ENCODE results near the gene EIF2B5.

The EIF2B5 gene

GRCh38 chr3:184156522-184156955, 21.4 kb downstream of the EIF2B5 start:
- Histone ChIP-seq H3K9ac (ENCODE audit: low read length) (peak overlapping the region; percentile 97), H3K79me1 (replicated peaks; ENCODE audit: low read length, poor library complexity, severe bottlenecking) (peaks cover 1% of the 10 kb centered on the region), H3K14ac (ENCODE audit: low read length in 2 of 2) (peak overlapping the region in 1 of 2 experiments; percentile 91), H3K23ac (ENCODE audit: low read length in 2 of 2) (no peak overlapping the region), H3K4me2 (ENCODE audit: low read length, poor library complexity, severe bottlenecking) (peak overlapping the region; percentile 89), H2AK5ac (ENCODE audit: low read length, severe bottlenecking) (no peak overlapping the region), H3K18ac (ENCODE audit: low read depth in 1 of 2, low read length in 2 of 2) (peak overlapping the region; percentile 95 to 99), H3K4me3 (ENCODE audit: insufficient read depth in 1 of 2, low read depth in 1 of 2, low read length in 2 of 2) (peak overlapping the region; percentile 83 to 88), H2BK120ac (ENCODE audit: low read depth, low read length) (no peak overlapping the region), H3K9me3 (ENCODE audit: control insufficient read depth, low read length) (no peaks in the 10 kb centered on the region), H2AFZ (ENCODE audit: low read depth, low read length) (no peak overlapping the region), H3K4me1 (ENCODE audit: control insufficient read depth, insufficient read depth, low read depth, low read length) (peaks cover 17% of the 10 kb centered on the region), H4K91ac (ENCODE audit: low read length) (peak overlapping the region; percentile 22), H2BK12ac (ENCODE audit: low read length in 2 of 2) (peak overlapping the region in 1 of 2 experiments; percentile 70), H2BK5ac (ENCODE audit: low read depth, low read length, poor library complexity, severe bottlenecking) (peak overlapping the region; percentile 66), H3K27me3 (ENCODE audit: control insufficient read depth in 1 of 2, insufficient read depth in 1 of 2, low read length in 2 of 2) (no peaks in the 10 kb centered on the region), H4K8ac (ENCODE audit: low read length) (peak overlapping the region; percentile 91), H3K27ac (ENCODE audit: low read length, poor library complexity, severe bottlenecking) (peak overlapping the region; percentile 76), H2BK15ac (ENCODE audit: low read depth, poor library complexity, severe bottlenecking) (peak overlapping the region; percentile 68), H3K4ac (ENCODE audit: low read depth in 1 of 2, low read length in 2 of 2) (peak overlapping the region; percentile 39 to 89), H3K36me3 (ENCODE audit: control insufficient read depth in 1 of 2, insufficient read depth in 2 of 2, low read depth in 1 of 2, low read length in 2 of 2) (peaks cover 0 to 5% of the 10 kb centered on the region in 2 experiments)
- 0% methylated on average over 5 of the region's 6 CpGs for WGBS
- peak; percentile 55 for DNase-seq

GRCh38 chr3:184157206-184157605, 22.0 kb downstream of the EIF2B5 start:
- no peak overlapping the region for H2BK12ac ChIP-seq (ENCODE audit: low read length in 2 of 2)
- H3K23ac ChIP-seq (ENCODE audit: low read length in 2 of 2), result no peak overlapping the region
- H4K8ac ChIP-seq (ENCODE audit: low read length), result peak overlapping the region; percentile 4
- peaks cover 1% of the 10 kb centered on the region for H3K79me1 ChIP-seq (replicated peaks; ENCODE audit: low read length, poor library complexity, severe bottlenecking)
- peaks cover 5% of the 10 kb centered on the region in 2 experiments for H3K36me3 ChIP-seq (ENCODE audit: control insufficient read depth in 1 of 2, insufficient read depth in 2 of 2, low read depth in 1 of 2, low read length in 2 of 2)
- H2AK5ac ChIP-seq (ENCODE audit: low read length, severe bottlenecking), result peak overlapping the region; percentile 69
- H3K9ac ChIP-seq (ENCODE audit: low read length), result peak overlapping the region; percentile 97
- no peak for DNase-seq
- no peak overlapping the region for H4K91ac ChIP-seq (ENCODE audit: low read length)
- H3K4me2 ChIP-seq (ENCODE audit: low read length, poor library complexity, severe bottlenecking), result peak overlapping the region; percentile 89
- peak overlapping the region in 1 of 2 experiments; percentile 95 for H3K18ac ChIP-seq (ENCODE audit: low read depth in 1 of 2, low read length in 2 of 2)
- peak overlapping the region; percentile 76 for H3K27ac ChIP-seq (ENCODE audit: low read length, poor library complexity, severe bottlenecking)
- H2BK5ac ChIP-seq (ENCODE audit: low read depth, low read length, poor library complexity, severe bottlenecking), result no peak overlapping the region
- H2BK120ac ChIP-seq (ENCODE audit: low read depth, low read length), result no peak overlapping the region
- H3K9me3 ChIP-seq (ENCODE audit: control insufficient read depth, low read length), result no peaks in the 10 kb centered on the region
- H3K4me3 ChIP-seq (ENCODE audit: insufficient read depth in 1 of 2, low read depth in 1 of 2, low read length in 2 of 2), result peak overlapping the region; percentile 83 to 88
- no peak overlapping the region for H3K4ac ChIP-seq (ENCODE audit: low read depth in 1 of 2, low read length in 2 of 2)
- peaks cover 19% of the 10 kb centered on the region for H3K4me1 ChIP-seq (ENCODE audit: control insufficient read depth, insufficient read depth, low read depth, low read length)
- H2AFZ ChIP-seq (ENCODE audit: low read depth, low read length), result no peak overlapping the region
- H3K14ac ChIP-seq (ENCODE audit: low read length in 2 of 2), result no peak overlapping the region
- no peaks in the 10 kb centered on the region for H3K27me3 ChIP-seq (ENCODE audit: control insufficient read depth in 1 of 2, insufficient read depth in 1 of 2, low read length in 2 of 2)
- H2BK15ac ChIP-seq (ENCODE audit: low read depth, poor library complexity, severe bottlenecking), result no peak overlapping the region

GRCh38 chr3:184158404-184158803, 23.2 kb downstream of the EIF2B5 start:
- Histone ChIP-seq H2BK12ac (ENCODE audit: low read length in 2 of 2) (no peak overlapping the region), H3K9ac (ENCODE audit: low read length) (peak overlapping the region; percentile 97), H3K27ac (ENCODE audit: low read length, poor library complexity, severe bottlenecking) (no peak overlapping the region), H3K14ac (ENCODE audit: low read length in 2 of 2) (no peak overlapping the region), H3K23ac (ENCODE audit: low read length in 2 of 2) (no peak overlapping the region), H3K79me1 (replicated peaks; ENCODE audit: low read length, poor library complexity, severe bottlenecking) (peaks cover 1% of the 10 kb centered on the region), H3K4me1 (ENCODE audit: control insufficient read depth, insufficient read depth, low read depth, low read length) (peaks cover 22% of the 10 kb centered on the region), H3K4ac (ENCODE audit: low read depth in 1 of 2, low read length in 2 of 2) (no peak overlapping the region), H2AK5ac (ENCODE audit: low read length, severe bottlenecking) (no peak overlapping the region), H4K91ac (ENCODE audit: low read length) (no peak overlapping the region), H4K8ac (ENCODE audit: low read length) (no peak overlapping the region), H2AFZ (ENCODE audit: low read depth, low read length) (no peak overlapping the region), H2BK15ac (ENCODE audit: low read depth, poor library complexity, severe bottlenecking) (peak overlapping the region; percentile 48), H3K4me2 (ENCODE audit: low read length, poor library complexity, severe bottlenecking) (no peak overlapping the region), H2BK5ac (ENCODE audit: low read depth, low read length, poor library complexity, severe bottlenecking) (no peak overlapping the region), H3K18ac (ENCODE audit: low read depth in 1 of 2, low read length in 2 of 2) (no peak overlapping the region), H3K4me3 (ENCODE audit: insufficient read depth in 1 of 2, low read depth in 1 of 2, low read length in 2 of 2) (peak overlapping the region in 1 of 2 experiments; percentile 83), H2BK120ac (ENCODE audit: low read depth, low read length) (no peak overlapping the region), H3K27me3 (ENCODE audit: control insufficient read depth in 1 of 2, insufficient read depth in 1 of 2, low read length in 2 of 2) (no peaks in the 10 kb centered on the region), H3K36me3 (ENCODE audit: control insufficient read depth in 1 of 2, insufficient read depth in 2 of 2, low read depth in 1 of 2, low read length in 2 of 2) (peaks cover 8 to 12% of the 10 kb centered on the region in 2 experiments), H3K9me3 (ENCODE audit: control insufficient read depth, low read length) (no peaks in the 10 kb centered on the region)
- WGBS, result 81% methylated on average over 3 of the region's 4 CpGs
- no peak for DNase-seq

- WGBS, result 86% methylated on average over 2 of the region's 2 CpGs
- H3K4ac ChIP-seq (ENCODE audit: low read depth in 1 of 2, low read length in 2 of 2), result no peak overlapping the region
- H2BK15ac ChIP-seq (ENCODE audit: low read depth, poor library complexity, severe bottlenecking), result no peak overlapping the region
- no peak overlapping the region for H2BK12ac ChIP-seq (ENCODE audit: low read length in 2 of 2)
- H3K79me1 ChIP-seq (replicated peaks; ENCODE audit: low read length, poor library complexity, severe bottlenecking), result peaks cover 11% of the 10 kb centered on the region
- H3K14ac ChIP-seq (ENCODE audit: low read length in 2 of 2), result no peak overlapping the region
- H3K27me3 ChIP-seq (ENCODE audit: control insufficient read depth in 1 of 2, insufficient read depth in 1 of 2, low read length in 2 of 2), result no peaks in the 10 kb centered on the region
- DNase-seq, result no peak
- H2AK5ac ChIP-seq (ENCODE audit: low read length, severe bottlenecking), result peak overlapping the region; percentile 30
- no peak overlapping the region for H2BK120ac ChIP-seq (ENCODE audit: low read depth, low read length)
- H4K8ac ChIP-seq (ENCODE audit: low read length), result no peak overlapping the region
- no peak overlapping the region for H2BK5ac ChIP-seq (ENCODE audit: low read depth, low read length, poor library complexity, severe bottlenecking)
- no peak overlapping the region for H4K91ac ChIP-seq (ENCODE audit: low read length)
- H3K4me3 ChIP-seq (ENCODE audit: insufficient read depth in 1 of 2, low read depth in 1 of 2, low read length in 2 of 2), result peak overlapping the region in 1 of 2 experiments; percentile 58
- peaks cover 29 to 32% of the 10 kb centered on the region in 2 experiments for H3K36me3 ChIP-seq (ENCODE audit: control insufficient read depth in 1 of 2, insufficient read depth in 2 of 2, low read depth in 1 of 2, low read length in 2 of 2)
- H3K27ac ChIP-seq (ENCODE audit: low read length, poor library complexity, severe bottlenecking), result no peak overlapping the region
- no peak overlapping the region for H2AFZ ChIP-seq (ENCODE audit: low read depth, low read length)
- H3K4me2 ChIP-seq (ENCODE audit: low read length, poor library complexity, severe bottlenecking), result no peak overlapping the region
- H3K4me1 ChIP-seq (ENCODE audit: control insufficient read depth, insufficient read depth, low read depth, low read length), result peaks cover 18% of the 10 kb centered on the region
- no peak overlapping the region for H3K18ac ChIP-seq (ENCODE audit: low read depth in 1 of 2, low read length in 2 of 2)
- H3K23ac ChIP-seq (ENCODE audit: low read length in 2 of 2), result no peak overlapping the region
- H3K9ac ChIP-seq (ENCODE audit: low read length), result peak overlapping the region; percentile 59
- no peaks in the 10 kb centered on the region for H3K9me3 ChIP-seq (ENCODE audit: control insufficient read depth, low read length)
Observed at GRCh38 chr3:184160456-184160855, 25.3 kb downstream of the EIF2B5 start.
